ENCODE measurements around the gene NAT9.

NAT9 gene

DNA sequence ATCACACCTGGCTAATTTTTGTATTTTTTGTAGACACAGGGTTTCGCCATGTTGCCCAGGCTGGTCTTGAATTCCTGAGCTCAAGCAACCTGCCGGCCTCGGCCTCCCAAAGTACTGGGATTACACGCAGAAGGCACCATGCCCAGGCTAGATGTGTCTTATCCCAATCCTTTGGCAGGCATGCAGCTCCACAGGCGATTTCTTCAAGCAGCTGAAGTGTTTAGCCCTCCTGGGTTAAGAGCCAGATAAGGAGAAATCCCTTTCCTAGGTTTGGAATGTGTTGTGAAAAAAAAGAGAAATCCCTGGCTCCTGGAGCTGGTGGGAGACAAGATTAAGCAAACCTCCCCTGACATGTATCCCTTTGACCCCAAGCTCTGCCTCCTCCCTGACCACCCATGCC is 29.8 kb downstream of the NAT9 start:
- no peak for DNase-seq

GRCh38 chr17:74745548-74746177 is 30.5 kb downstream of the NAT9 start:
- DNase-seq: no peak

- DNase-seq: peak in 13 of 14 donors; percentile 34 to 93 (median 76)
These were observed 31.2 kb downstream of the NAT9 start for GRCh38 chr17:74744714-74745547.

- no peak for DNase-seq
These were observed 31.8 kb downstream of the NAT9 start for GRCh38 chr17:74744349-74744713.

GRCh38 chr17:74743755-74744154 is 32.4 kb downstream of the NAT9 start:
- DNase-seq: no peak

GRCh38 chr17:74742978-74743545 is 33.1 kb downstream of the NAT9 start:
- no peak for DNase-seq

DNA sequence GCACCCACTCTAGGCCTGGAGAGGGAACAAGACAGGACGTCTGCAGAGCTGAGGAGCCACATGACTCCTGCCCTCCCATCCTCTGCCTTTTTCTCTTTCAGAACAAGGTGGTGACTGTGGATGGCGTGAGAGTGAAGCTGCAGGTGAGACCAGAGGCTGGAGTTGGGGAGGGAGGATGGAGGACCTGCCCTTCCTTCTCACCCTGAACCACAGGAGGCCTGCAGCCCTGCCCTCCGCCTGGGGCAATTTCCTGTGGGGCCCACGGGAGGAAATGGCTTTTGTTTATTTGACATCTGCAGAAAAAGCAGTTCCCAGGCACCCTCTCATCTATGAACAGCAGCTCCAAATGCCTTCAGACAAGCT is 34.0 kb downstream of the NAT9 start:
- no peak for DNase-seq

- DNase-seq: no peak
These were observed 35.3 kb downstream of the NAT9 start for GRCh38 chr17:74740641-74741387.

DNA sequence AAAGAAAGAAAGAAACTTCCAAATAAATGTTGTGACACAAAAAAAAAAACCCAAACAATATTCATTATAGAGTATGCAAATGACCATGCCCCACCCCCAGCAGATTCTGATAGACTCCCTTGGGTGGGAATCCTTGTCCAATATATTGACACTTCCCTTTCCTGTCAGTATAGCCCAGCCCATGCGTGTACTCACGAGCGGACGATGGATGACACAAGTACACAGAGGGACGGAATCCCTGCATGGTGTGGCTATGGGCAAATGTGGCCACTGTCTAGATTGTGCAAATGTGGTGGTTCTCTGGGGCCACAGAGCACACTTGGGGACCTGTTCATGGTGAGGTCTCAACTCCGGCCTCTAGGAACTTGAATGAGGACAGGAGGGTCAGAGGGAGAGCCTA is 36.0 kb downstream of the NAT9 start:
- DNase-seq: no peak

DNA sequence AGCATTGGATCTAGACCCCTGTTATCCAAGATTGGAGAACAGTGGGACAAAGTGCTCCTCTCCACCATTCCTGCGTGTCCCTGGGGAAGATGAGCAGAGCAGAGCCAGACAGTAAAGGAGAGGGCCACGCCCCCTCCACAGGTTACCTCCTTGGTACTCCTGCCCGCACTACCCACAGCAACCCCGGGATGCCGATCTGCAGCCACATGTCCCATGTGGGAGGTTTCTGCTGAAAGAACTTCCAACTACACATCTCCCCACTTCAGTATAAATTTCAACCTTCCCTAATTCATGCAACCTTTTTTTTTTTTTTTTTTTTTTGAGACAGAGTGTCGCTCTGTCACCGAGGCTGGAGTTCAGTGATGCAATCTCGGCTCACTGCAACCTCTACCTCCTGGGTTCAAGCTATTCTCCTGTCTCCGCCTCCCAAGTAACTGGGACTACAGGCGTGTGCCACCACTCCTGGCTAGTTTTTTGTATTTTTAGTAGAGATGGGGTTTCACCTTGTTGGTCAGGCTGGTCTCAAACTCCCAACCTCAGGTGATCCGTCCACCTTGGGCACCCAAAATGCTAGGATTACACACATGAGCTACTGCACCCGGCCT is 36.8 kb downstream of the NAT9 start:
- no peak for DNase-seq

GRCh38 chr17:74738051-74738996 is 37.8 kb downstream of the NAT9 start:
- no peak for DNase-seq

- peak in 1 of 14 donors; percentile 34 for DNase-seq
These were observed 38.7 kb downstream of the NAT9 start for GRCh38 chr17:74737299-74738050.

DNA sequence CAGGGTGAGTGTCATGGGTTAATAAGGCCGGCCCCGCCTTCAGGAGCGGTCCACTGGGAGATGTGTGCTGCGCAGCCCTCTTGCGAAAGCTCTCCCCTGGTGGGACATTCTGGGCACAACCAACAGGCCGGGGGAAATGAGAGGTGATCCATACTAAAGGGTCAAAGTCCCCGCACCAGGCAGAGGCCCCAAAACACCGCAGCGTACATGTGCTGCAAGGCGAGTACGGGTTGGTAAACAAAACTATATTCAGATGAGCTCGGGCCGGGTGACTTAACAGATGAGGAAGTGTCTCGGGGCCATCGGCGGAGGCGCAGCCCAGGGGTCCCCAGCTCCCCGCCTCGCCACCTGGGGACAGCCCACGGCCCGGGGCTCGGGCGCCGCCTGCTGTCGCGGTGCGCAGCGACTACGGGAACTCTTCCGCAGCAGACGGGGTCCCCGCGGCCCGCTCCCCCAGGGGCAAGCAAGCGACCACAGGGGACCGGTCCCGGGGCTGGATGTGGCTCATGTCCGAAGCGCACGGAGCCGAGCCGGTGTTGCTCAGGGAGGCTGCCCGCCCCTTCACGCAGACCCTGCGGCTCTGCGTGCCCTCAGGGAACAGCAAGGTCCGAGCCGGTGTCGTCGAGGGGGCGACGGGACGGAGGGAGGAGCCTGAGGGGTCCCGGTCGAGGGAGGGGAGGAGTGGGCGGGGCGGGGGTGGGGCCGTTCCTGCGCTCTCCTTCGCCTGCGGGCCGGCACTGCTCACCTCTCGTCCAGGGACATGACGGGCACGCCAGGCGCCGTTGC is 39.4 kb downstream of the NAT9 start, which contains the start of gene RAB37:
TSS of gene RAB37 (plus strand) at position 744 of the 786 bp plus-strand sequence. CDS start at position 761, 17 bp downstream.
- peak in 2 of 14 donors; percentile 5 to 21 for DNase-seq

DNA sequence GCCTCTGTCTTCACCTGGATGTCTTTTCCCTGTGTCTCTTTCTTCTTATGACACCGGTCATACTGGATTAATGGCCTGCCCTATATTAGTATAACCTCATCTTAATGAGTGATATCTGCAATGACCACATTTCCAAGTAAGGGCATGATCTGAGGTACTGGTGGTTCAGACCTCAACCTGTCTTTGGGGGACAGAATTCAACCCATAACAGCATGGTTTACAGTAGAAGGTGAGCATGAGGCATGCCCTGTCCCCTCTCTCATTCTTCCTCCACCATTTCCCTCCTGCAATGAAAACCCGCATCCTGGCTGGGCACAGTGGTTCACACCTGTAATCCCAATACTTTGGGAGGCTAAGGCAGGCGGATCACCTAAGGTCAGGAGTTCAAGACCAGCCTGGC is 41.9 kb downstream of the NAT9 start:
- DNase-seq: no peak

DNA sequence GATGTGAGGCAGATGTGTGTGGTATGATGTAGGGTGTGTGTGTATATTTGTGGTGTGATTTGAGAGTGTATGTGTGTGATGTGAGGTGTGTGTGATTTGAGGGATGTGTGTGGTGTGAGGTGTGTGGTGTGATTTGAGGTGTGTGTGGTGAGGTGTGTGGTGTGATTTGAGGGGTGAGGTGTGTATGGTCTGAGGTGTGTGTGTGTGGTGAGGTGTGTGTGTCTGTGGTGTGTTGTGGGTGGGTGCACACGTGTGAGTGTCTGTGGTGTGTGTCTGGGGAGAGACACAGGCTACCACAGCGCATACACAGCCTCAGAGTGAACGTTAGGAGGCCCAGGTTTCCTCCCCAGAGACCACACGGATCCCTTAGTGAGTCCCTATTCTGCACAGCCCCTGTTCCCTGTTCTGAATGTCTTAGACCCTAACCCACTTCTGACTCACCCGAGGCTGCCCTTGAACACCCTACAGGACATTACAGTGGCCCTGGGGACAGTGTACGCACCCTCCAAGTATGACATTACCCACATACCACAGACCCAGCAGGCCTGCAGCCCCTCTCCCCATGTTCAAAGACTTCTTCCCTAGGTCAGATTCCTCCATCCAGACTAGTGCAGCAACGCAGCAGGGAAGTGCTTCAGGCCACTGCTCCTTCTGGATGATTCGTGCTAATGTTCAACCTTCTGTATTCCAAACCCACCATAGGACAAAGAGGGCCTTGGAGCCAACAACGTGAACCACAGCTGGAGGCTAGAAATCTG is 42.6 kb downstream of the NAT9 start:
- no peak for DNase-seq

GRCh38 chr17:74732042-74732867 is 43.9 kb downstream of the NAT9 start:
- no peak for DNase-seq

DNA sequence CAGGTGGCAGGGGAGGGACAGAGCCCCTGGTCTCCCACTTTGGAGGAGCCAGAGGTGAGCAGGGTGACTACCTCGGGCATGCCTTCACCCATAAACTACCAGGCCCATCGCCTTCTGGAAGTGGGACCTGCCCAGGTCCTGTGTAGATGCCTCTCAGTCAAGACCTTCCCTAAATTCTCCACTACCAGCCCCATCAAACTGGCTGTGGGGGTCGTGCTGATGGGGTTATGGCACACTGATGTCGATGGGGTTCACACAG is 44.9 kb downstream of the NAT9 start:
- no peak for DNase-seq
